H9 (cell line): Measurements from ENCODE around the gene DNAJC15. TPM values are rescaled to one million over a fixed set of nuclear protein-coding genes. Genes with fewer than 3 reads are reported as not detected.

Experiments used
- DNase-seq: peaks from one replicate; pipeline ENCODE4 v3.0.0-alpha.2; 2017
- H2AFZ ChIP-seq: one replicate; pipeline ENCODE4 v1.6.1; 2013; ENCODE audit warnings: mild to moderate bottlenecking, low read length, control low read depth, moderate library complexity
- H2AK5ac ChIP-seq: 2 replicates; pipeline ENCODE4 v1.6.1; 2013; ENCODE audit warnings: low read length, control low read depth, mixed read lengths; ENCODE audit not compliant: insufficient read length
- H2BK120ac ChIP-seq: one replicate; pipeline ENCODE4 v1.6.1; 2013; ENCODE audit warnings: low read depth, mild to moderate bottlenecking, low read length, control low read depth, inconsistent platforms; ENCODE audit not compliant: poor library complexity, severe bottlenecking
- H2BK12ac ChIP-seq: 2 replicates; pipeline ENCODE4 v1.6.1; 2013; ENCODE audit warnings: low read length, control low read depth, mixed read lengths, low read depth; ENCODE audit not compliant: insufficient read length
- H2BK15ac ChIP-seq: 2 replicates; pipeline ENCODE4 v1.6.1; 2013; ENCODE audit warnings: low read depth, low read length, control low read depth
- H2BK20ac ChIP-seq: one replicate; pipeline ENCODE4 v1.6.1; 2013; ENCODE audit warnings: low read depth, mild to moderate bottlenecking, low read length, control low read depth, inconsistent platforms; ENCODE audit not compliant: poor library complexity, severe bottlenecking
- H2BK5ac ChIP-seq: 2 replicates; pipeline ENCODE4 v1.6.1; 2013; ENCODE audit warnings: low read length, control low read depth, mixed read lengths; ENCODE audit not compliant: insufficient read length
- H3K14ac ChIP-seq: 2 replicates; pipeline ENCODE4 v1.6.1; 2013; ENCODE audit warnings: low read length, control low read depth; ENCODE audit not compliant: insufficient read depth
- H3K18ac ChIP-seq: 2 replicates; pipeline ENCODE4 v1.6.1; 2013; ENCODE audit warnings: low read depth, mild to moderate bottlenecking, mixed read lengths, low read length, control low read depth; ENCODE audit not compliant: insufficient read length
- H3K23ac ChIP-seq: 2 replicates; pipeline ENCODE4 v1.6.1; 2013; ENCODE audit warnings: low read length, control low read depth, mixed read lengths, low read depth; ENCODE audit not compliant: insufficient read length
- H3K23me2 ChIP-seq: 2 replicates; pipeline ENCODE4 v1.6.1; 2013; ENCODE audit warnings: low read depth, mild to moderate bottlenecking, mixed read lengths, low read length, control low read depth; ENCODE audit not compliant: insufficient read length, poor library complexity, severe bottlenecking
- H3K27ac ChIP-seq: 2 replicates; pipeline ENCODE4 v1.5.1; 2013; ENCODE audit warnings: low read length, control low read depth, mixed read lengths, low read depth; ENCODE audit not compliant: insufficient read length
- H3K27me3 ChIP-seq: 2 replicates; pipeline ENCODE4 v1.6.1; 2013; ENCODE audit warnings: low read length, control low read depth, inconsistent platforms; ENCODE audit not compliant: insufficient read depth
- H3K4ac ChIP-seq: 2 replicates; pipeline ENCODE4 v1.6.1; 2013; ENCODE audit warnings: low read depth, mild to moderate bottlenecking, control low read depth, inconsistent platforms, low read length, moderate library complexity
- H3K4me1 ChIP-seq: 2 replicates; pipeline ENCODE4 v1.6.1; 2013; ENCODE audit warnings: low read length, control low read depth, inconsistent platforms; ENCODE audit not compliant: insufficient read depth
- H3K4me2 ChIP-seq: 2 replicates; pipeline ENCODE4 v1.6.1; 2013; ENCODE audit warnings: low read length, control low read depth, mixed read lengths; ENCODE audit not compliant: insufficient read length, insufficient read depth
- H3K56ac ChIP-seq: 2 replicates; pipeline ENCODE4 v1.6.1; 2013; ENCODE audit warnings: low read depth, mild to moderate bottlenecking, mixed read lengths, low read length, control low read depth; ENCODE audit not compliant: insufficient read length
- H3K79me1 ChIP-seq: 2 replicates; pipeline ENCODE4 v1.6.1; 2013; ENCODE audit warnings: low read depth, mild to moderate bottlenecking, moderate library complexity, low read length, control low read depth, inconsistent platforms; ENCODE audit not compliant: insufficient read depth, poor library complexity, severe bottlenecking
- H3K79me2 ChIP-seq: 2 replicates; pipeline ENCODE4 v1.6.1; 2013; ENCODE audit warnings: low read length, control low read depth, inconsistent platforms; ENCODE audit not compliant: insufficient read depth
- H3K9ac ChIP-seq: 2 replicates; pipeline ENCODE4 v1.6.1; 2013; ENCODE audit warnings: low read length, control low read depth, mixed read lengths; ENCODE audit not compliant: insufficient read length; ENCODE audit errors: extremely low read depth
- H3K9me3 ChIP-seq: one replicate; pipeline ENCODE4 v1.6.1; 2013; ENCODE audit warnings: low read depth, low read length, inconsistent platforms; ENCODE audit not compliant: control insufficient read depth
- H3T11ph ChIP-seq: one replicate; pipeline ENCODE4 v1.6.1; 2013; ENCODE audit warnings: mild to moderate bottlenecking, low read length, control low read depth, inconsistent platforms
- H4K20me1 ChIP-seq: one replicate; pipeline ENCODE4 v1.6.1; 2013; ENCODE audit not compliant: control insufficient read depth, insufficient read length, insufficient read depth
- H4K5ac ChIP-seq: 2 replicates; pipeline ENCODE4 v1.6.1; 2013; ENCODE audit warnings: low read depth, mild to moderate bottlenecking, mixed read lengths, low read length, control low read depth; ENCODE audit not compliant: insufficient read length
- H4K8ac ChIP-seq: replicated peaks from 2 replicates; pipeline ENCODE4 v1.6.1; 2013; ENCODE audit warnings: low read length, control low read depth, mixed read lengths, low read depth; ENCODE audit not compliant: insufficient read length
- H4K91ac ChIP-seq: 2 replicates; pipeline ENCODE4 v1.6.1; 2013; ENCODE audit warnings: low read depth, mild to moderate bottlenecking, moderate library complexity, mixed read lengths, low read length, control low read depth; ENCODE audit not compliant: insufficient read length
- H3K27ac Mint-ChIP-seq, 3 experiments: 2 replicates in 2 of 3; 3 replicates in 1 of 3; pipeline ENCODE4 v1.8.0; 2020 to 2021; ENCODE audit warnings: mixed read lengths in 3 of 3, mild to moderate bottlenecking in 1 of 3, moderate library complexity in 1 of 3
- H3K27me3 Mint-ChIP-seq: 2 replicates; pipeline ENCODE4 v1.8.0; 2021; ENCODE audit warnings: low read depth, mild to moderate bottlenecking, moderate library complexity, mixed read lengths
- H3K36me3 Mint-ChIP-seq, 3 experiments: 2 replicates in 2 of 3; 3 replicates in 1 of 3; pipeline ENCODE4 v1.8.0; 2020 to 2021; ENCODE audit warnings: low read depth in 3 of 3, mixed read lengths in 3 of 3; ENCODE audit not compliant: insufficient read depth in 1 of 3
- H3K4me1 Mint-ChIP-seq, 2 experiments: 2 replicates each; pipeline ENCODE4 v1.8.0; 2020; ENCODE audit warnings: mixed read lengths in 2 of 2
- H3K4me3 Mint-ChIP-seq, 2 experiments: 2 replicates in 1 of 2; 3 replicates in 1 of 2; pipeline ENCODE4 v1.8.0; 2020 to 2021; ENCODE audit warnings: mild to moderate bottlenecking in 2 of 2, mixed read lengths in 2 of 2, moderate library complexity in 1 of 2
- H3K9me3 Mint-ChIP-seq, 2 experiments: 2 replicates in 1 of 2; 3 replicates in 1 of 2; pipeline ENCODE4 v1.8.0; 2020; ENCODE audit warnings: mild to moderate bottlenecking in 2 of 2, mixed read lengths in 2 of 2, moderate library complexity in 1 of 2
- WGBS: extraction: QIAGEN DNeasy Blood & Tissue Kit; methylation state at CpG from one replicate; pipeline ENCODE4 v1.1.7; 2013; ENCODE audit warnings: missing lambda C conversion rate, low lambda C conversion rate, mixed read lengths; ENCODE audit not compliant: insufficient read length; ENCODE audit errors: extremely low coverage; 5-methylcytosine and 5-hydroxymethylcytosine counted together
- total RNA-seq: library from RNA; stranded (reverse); gene quantifications from 2 replicates; pipeline ENCODE4 v1.2.1, GENCODE V29; 2021
- TF ChIP-seq, protein P1 (sequence below): fragments of 200-600 bp; sonication (generic); conservative IDR thresholded peaks from 3 replicates; pipeline ENCODE4 v1.8.0; 2021; ENCODE audit warnings: antibody characterized with exemption, mild to moderate bottlenecking

The DNAJC15 gene
- total RNA-seq, 1 experiment from 2014 or later, result 13.4 TPM

DNA sequence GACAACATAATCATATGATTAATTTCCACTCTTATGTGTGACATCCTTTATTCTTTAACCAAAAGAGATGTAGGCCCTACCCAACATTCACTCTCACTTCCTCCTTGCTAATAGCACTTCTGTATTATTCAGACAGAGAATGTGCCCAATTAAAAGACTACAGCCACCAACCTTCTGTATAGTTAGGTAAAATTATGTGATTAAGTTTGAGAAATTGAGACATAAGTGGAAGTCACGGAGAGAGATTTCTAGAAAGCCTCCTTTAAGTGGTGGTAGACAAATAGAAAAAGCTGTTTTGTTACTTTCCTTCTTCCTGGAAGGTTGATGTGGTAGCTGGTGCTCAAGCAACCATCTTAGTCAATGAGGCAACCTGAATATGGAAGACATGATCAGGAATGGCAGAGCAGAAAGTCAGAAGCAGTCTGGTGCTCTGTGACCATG lies 46.1 kb upstream of the DNAJC15 start:
- TF ChIP-seq, protein P1, sequence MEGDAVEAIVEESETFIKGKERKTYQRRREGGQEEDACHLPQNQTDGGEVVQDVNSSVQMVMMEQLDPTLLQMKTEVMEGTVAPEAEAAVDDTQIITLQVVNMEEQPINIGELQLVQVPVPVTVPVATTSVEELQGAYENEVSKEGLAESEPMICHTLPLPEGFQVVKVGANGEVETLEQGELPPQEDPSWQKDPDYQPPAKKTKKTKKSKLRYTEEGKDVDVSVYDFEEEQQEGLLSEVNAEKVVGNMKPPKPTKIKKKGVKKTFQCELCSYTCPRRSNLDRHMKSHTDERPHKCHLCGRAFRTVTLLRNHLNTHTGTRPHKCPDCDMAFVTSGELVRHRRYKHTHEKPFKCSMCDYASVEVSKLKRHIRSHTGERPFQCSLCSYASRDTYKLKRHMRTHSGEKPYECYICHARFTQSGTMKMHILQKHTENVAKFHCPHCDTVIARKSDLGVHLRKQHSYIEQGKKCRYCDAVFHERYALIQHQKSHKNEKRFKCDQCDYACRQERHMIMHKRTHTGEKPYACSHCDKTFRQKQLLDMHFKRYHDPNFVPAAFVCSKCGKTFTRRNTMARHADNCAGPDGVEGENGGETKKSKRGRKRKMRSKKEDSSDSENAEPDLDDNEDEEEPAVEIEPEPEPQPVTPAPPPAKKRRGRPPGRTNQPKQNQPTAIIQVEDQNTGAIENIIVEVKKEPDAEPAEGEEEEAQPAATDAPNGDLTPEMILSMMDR, result no peak
- peaks cover 20 to 21% of the 10 kb centered on the region in 2 experiments for H3K4me1 Mint-ChIP-seq
- no peaks in the 10 kb centered on the region for H3K23me2 ChIP-seq
- no peak overlapping the region for H4K5ac ChIP-seq
- no peak overlapping the region for H3K27ac Mint-ChIP-seq
- no peak for DNase-seq
- no peak overlapping the region for H3K4me3 Mint-ChIP-seq
- H3K79me1 ChIP-seq, result no peaks in the 10 kb centered on the region
- no peak overlapping the region for H3K4me2 ChIP-seq
- H3K9me3 ChIP-seq, result no peaks in the 10 kb centered on the region
- H3T11ph ChIP-seq, result no peak overlapping the region
- no peak overlapping the region for H2BK5ac ChIP-seq
- no peaks in the 10 kb centered on the region for H3K79me2 ChIP-seq
- H2AK5ac ChIP-seq, result no peak overlapping the region
- H4K20me1 ChIP-seq, result no peaks in the 10 kb centered on the region
- no peak overlapping the region for H3K56ac ChIP-seq
- H2BK120ac ChIP-seq, result no peak overlapping the region
- H2BK20ac ChIP-seq, result no peak overlapping the region
- H3K14ac ChIP-seq, result no peak overlapping the region
- H3K4ac ChIP-seq, result no peak overlapping the region
- peaks cover 0 to 2% (median 0%) of the 10 kb centered on the region in 3 experiments; a peak in 1 of 7 replicates for H3K36me3 Mint-ChIP-seq
- H4K8ac ChIP-seq, result no peak overlapping the region
- peaks cover 3% of the 10 kb centered on the region; the same call in 1 of the 2 replicates for H3K4me1 ChIP-seq
- H2BK12ac ChIP-seq, result no peak overlapping the region
- no peak overlapping the region for H3K9ac ChIP-seq
- H3K27me3 Mint-ChIP-seq, result no peaks in the 10 kb centered on the region
- no peaks in the 10 kb centered on the region for H3K27me3 ChIP-seq
- no CpG with 5 or more reads among the region's 1 CpG for WGBS
- H3K27ac ChIP-seq, result no peak overlapping the region
- no peak overlapping the region for H3K23ac ChIP-seq
- H2BK15ac ChIP-seq, result no peak overlapping the region
- no peak overlapping the region for H2AFZ ChIP-seq
- H4K91ac ChIP-seq, result no peak overlapping the region
- H3K18ac ChIP-seq, result no peak overlapping the region
- H3K9me3 Mint-ChIP-seq, result no peaks in the 10 kb centered on the region; a peak in 2 of 5 replicates
